HG02981 (cell line): ENCODE data around the gene SGO2.

Experiments used
- ATAC-seq: cut with Tn5 transposase; IDR thresholded peaks from one replicate; pipeline ENCODE4 v1.9.1; 2021; ENCODE audit warnings: mild to moderate bottlenecking, moderate library complexity; ENCODE audit not compliant: unreplicated experiment

SGO2 gene

GRCh38 chr2:200525882-200526651 lies at the start of gene SGO2:
SGO2 (plus strand) TSS chr2:200526207; CDS start chr2:200532976, 6,769 bp downstream.
- peak; percentile 100 for ATAC-seq

GRCh38 chr2:200476836-200477235 lies 49.2 kb upstream of the SGO2 start:
- no peak for ATAC-seq

- no peak for ATAC-seq
These were observed 48.3 kb upstream of the SGO2 start for GRCh38 chr2:200477667-200478131.

- ATAC-seq, result no peak
These were observed 46.2 kb upstream of the SGO2 start for GRCh38 chr2:200479692-200480265.

GRCh38 chr2:200482194-200482593 lies 43.8 kb upstream of the SGO2 start:
- peak; percentile 66 for ATAC-seq

- peak; percentile 53 for ATAC-seq
These were observed 42.2 kb upstream of the SGO2 start for GRCh38 chr2:200483729-200484198.

- no peak for ATAC-seq
These were observed 41.1 kb upstream of the SGO2 start for GRCh38 chr2:200484934-200485333.

- no peak for ATAC-seq
These were observed 39.5 kb upstream of the SGO2 start for GRCh38 chr2:200486529-200486928.

- ATAC-seq, result no peak
These were observed 37.8 kb upstream of the SGO2 start for GRCh38 chr2:200488169-200488568.

GRCh38 chr2:200490001-200490400 lies 36.0 kb upstream of the SGO2 start:
- no peak for ATAC-seq

- no peak for ATAC-seq
These were observed 33.4 kb upstream of the SGO2 start for GRCh38 chr2:200492656-200493055.

- ATAC-seq, result no peak
These were observed 32.0 kb upstream of the SGO2 start for GRCh38 chr2:200494048-200494447.

- ATAC-seq, result no peak
These were observed 29.3 kb upstream of the SGO2 start for GRCh38 chr2:200496696-200497095.

GRCh38 chr2:200498402-200499162 lies 27.4 kb upstream of the SGO2 start:
- no peak for ATAC-seq

GRCh38 chr2:200502196-200502595 lies 23.8 kb upstream of the SGO2 start:
- no peak for ATAC-seq

- no peak for ATAC-seq
These were observed 19.3 kb upstream of the SGO2 start for GRCh38 chr2:200506679-200507078.

GRCh38 chr2:200507179-200507578 lies 18.8 kb upstream of the SGO2 start:
- ATAC-seq, result no peak

GRCh38 chr2:200509235-200509611 lies 16.8 kb upstream of the SGO2 start:
- no peak for ATAC-seq

GRCh38 chr2:200509612-200510433 lies 16.2 kb upstream of the SGO2 start, which contains the start of gene KCTD18:
KCTD18 (minus strand) TSS chr2:200510068; CDS start chr2:200507016, 3,052 bp downstream.
- ATAC-seq, result peak; percentile 98

- ATAC-seq, result no peak
These were observed 10.9 kb upstream of the SGO2 start for GRCh38 chr2:200515155-200515554.

- no peak for ATAC-seq
These were observed 2.8 kb upstream of the SGO2 start for GRCh38 chr2:200523158-200523557.
